ENCODE data around the gene SDK1. TPM values are rescaled to one million over a fixed set of nuclear protein-coding genes. Genes with fewer than 3 reads are reported as not detected.
A peak's percentile ranks its signal among the peaks of the same experiment; 100 is the strongest.

Gene SDK1
- total RNA-seq, 1 donor from 2014 or later: 10.9 TPM

DNA sequence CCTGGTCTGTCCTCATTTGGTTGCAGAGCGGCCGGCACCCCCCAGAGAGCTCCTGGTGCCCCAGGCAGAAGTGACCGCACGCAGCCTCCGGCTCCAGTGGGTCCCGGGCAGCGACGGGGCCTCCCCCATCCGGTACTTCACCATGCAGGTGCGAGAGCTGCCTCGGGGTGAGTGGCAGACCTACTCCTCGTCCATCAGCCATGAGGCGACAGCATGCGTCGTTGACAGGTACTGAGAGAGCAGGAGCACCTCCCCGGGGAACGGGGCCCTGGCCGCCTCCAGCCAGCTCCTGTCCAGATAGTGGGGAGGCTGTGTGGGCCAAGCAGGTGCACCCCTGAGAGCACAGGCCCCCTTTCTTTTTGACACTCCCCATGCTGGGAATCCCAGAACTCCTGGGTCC is 848.2 kb downstream of the SDK1 start:
- TF ChIP-seq, protein P1, sequence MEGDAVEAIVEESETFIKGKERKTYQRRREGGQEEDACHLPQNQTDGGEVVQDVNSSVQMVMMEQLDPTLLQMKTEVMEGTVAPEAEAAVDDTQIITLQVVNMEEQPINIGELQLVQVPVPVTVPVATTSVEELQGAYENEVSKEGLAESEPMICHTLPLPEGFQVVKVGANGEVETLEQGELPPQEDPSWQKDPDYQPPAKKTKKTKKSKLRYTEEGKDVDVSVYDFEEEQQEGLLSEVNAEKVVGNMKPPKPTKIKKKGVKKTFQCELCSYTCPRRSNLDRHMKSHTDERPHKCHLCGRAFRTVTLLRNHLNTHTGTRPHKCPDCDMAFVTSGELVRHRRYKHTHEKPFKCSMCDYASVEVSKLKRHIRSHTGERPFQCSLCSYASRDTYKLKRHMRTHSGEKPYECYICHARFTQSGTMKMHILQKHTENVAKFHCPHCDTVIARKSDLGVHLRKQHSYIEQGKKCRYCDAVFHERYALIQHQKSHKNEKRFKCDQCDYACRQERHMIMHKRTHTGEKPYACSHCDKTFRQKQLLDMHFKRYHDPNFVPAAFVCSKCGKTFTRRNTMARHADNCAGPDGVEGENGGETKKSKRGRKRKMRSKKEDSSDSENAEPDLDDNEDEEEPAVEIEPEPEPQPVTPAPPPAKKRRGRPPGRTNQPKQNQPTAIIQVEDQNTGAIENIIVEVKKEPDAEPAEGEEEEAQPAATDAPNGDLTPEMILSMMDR (IDR thresholded peaks at IDR 0.05): no peak
- no peaks in the 10 kb centered on the region for H3K9me3 Mint-ChIP-seq (ENCODE audit: low read depth)
- peaks cover 4% of the 10 kb centered on the region for H3K36me3 Mint-ChIP-seq (ENCODE audit: low read depth)
- peaks cover 6% of the 10 kb centered on the region for H3K27me3 Mint-ChIP-seq (ENCODE audit: low read depth)
- no peak overlapping the region for H3K27ac Mint-ChIP-seq (ENCODE audit: unreplicated experiment)
- no peak overlapping the region for H3K4me3 Mint-ChIP-seq (ENCODE audit: unreplicated experiment)
- DNase-seq (ENCODE audit: low spot score): peak; percentile 91
- peaks cover 10% of the 10 kb centered on the region for H3K4me1 Mint-ChIP-seq (ENCODE audit: low read depth)

DNA sequence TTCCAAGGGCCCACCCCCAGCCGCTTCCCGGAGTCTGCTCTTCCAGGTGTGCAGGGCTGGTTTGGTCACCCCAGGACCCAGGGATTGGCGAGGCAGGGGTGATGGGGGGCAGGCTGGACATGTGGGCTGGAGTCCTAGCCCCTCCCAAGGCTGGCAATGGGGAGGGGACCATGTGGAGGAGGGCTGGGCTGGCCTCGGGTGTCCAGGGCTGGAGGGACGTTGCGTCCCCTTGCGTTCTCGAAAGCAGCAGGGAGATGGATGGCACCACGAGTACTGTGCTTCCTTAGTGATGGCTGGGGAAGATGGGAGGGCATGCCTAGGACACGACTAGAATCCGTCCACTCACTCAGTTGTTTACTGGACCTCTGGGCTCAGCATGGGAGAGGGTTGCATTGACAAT is 848.6 kb downstream of the SDK1 start:
- DNase-seq (ENCODE audit: low spot score): peak; percentile 76
- Mint-ChIP-seq H3K9me3 (ENCODE audit: low read depth) (no peaks in the 10 kb centered on the region), H3K36me3 (ENCODE audit: low read depth) (peaks cover 4% of the 10 kb centered on the region), H3K27me3 (ENCODE audit: low read depth) (peaks cover 3% of the 10 kb centered on the region), H3K4me1 (ENCODE audit: low read depth) (peaks cover 6% of the 10 kb centered on the region), H3K4me3 (ENCODE audit: unreplicated experiment) (no peak overlapping the region), H3K27ac (ENCODE audit: unreplicated experiment) (no peak overlapping the region)
- TF ChIP-seq, protein P1 (IDR thresholded peaks at IDR 0.05): no peak

DNA sequence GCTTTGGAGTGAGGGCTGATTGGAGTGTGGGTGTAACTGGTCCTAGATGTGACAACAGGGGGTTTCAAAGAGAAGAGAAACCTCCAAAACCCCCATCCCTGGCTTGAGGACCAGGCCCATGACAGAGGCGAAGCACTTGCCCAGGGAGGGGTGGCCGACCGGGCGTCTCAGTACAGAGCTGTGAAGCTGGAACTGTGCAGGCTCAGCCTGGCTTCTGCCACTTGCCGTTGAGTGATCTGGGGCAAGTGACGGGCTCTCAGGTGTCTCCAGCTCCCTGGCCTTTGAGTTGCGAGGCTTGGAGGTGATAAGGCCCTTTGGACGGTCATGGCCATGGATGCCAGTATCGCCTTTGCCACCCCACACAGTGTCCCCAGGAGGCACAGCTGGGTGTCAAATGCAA is 849.7 kb downstream of the SDK1 start:
- H3K27ac Mint-ChIP-seq (ENCODE audit: unreplicated experiment): no peak overlapping the region
- no peaks in the 10 kb centered on the region for H3K9me3 Mint-ChIP-seq (ENCODE audit: low read depth)
- H3K4me3 Mint-ChIP-seq (ENCODE audit: unreplicated experiment): no peak overlapping the region
- DNase-seq (ENCODE audit: low spot score): peak; percentile 87
- H3K36me3 Mint-ChIP-seq (ENCODE audit: low read depth): peaks cover 4% of the 10 kb centered on the region
- no peaks in the 10 kb centered on the region for H3K27me3 Mint-ChIP-seq (ENCODE audit: low read depth)
- H3K4me1 Mint-ChIP-seq (ENCODE audit: low read depth): no peaks in the 10 kb centered on the region
- TF ChIP-seq, protein P1 (IDR thresholded peaks at IDR 0.05): no peak

DNA sequence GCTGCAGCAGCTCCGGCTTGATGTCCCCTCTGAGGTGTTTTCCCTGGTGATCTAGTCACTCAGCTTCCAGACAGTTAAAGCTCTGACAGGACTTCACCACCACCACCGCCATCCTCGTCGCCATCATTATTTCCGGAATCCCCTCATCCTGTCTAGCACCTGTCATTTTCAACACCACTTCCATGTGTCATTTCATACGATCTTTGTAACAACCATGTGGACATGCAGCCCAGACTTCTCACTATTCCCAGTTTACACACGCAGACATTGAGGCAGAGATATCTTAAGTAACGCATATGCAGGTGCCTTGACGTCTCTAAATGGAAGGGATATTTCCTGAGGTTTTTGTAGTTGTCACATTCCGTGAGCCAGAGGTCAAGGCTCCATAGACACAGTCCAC is 850.5 kb downstream of the SDK1 start:
- no peak overlapping the region for H3K4me3 Mint-ChIP-seq (ENCODE audit: unreplicated experiment)
- H3K27me3 Mint-ChIP-seq (ENCODE audit: low read depth): no peaks in the 10 kb centered on the region
- no peaks in the 10 kb centered on the region for H3K9me3 Mint-ChIP-seq (ENCODE audit: low read depth)
- H3K27ac Mint-ChIP-seq (ENCODE audit: unreplicated experiment): no peak overlapping the region
- H3K36me3 Mint-ChIP-seq (ENCODE audit: low read depth): peaks cover 4% of the 10 kb centered on the region
- DNase-seq (ENCODE audit: low spot score): no peak
- no peaks in the 10 kb centered on the region for H3K4me1 Mint-ChIP-seq (ENCODE audit: low read depth)
- TF ChIP-seq, protein P1 (IDR thresholded peaks at IDR 0.05): no peak

DNA sequence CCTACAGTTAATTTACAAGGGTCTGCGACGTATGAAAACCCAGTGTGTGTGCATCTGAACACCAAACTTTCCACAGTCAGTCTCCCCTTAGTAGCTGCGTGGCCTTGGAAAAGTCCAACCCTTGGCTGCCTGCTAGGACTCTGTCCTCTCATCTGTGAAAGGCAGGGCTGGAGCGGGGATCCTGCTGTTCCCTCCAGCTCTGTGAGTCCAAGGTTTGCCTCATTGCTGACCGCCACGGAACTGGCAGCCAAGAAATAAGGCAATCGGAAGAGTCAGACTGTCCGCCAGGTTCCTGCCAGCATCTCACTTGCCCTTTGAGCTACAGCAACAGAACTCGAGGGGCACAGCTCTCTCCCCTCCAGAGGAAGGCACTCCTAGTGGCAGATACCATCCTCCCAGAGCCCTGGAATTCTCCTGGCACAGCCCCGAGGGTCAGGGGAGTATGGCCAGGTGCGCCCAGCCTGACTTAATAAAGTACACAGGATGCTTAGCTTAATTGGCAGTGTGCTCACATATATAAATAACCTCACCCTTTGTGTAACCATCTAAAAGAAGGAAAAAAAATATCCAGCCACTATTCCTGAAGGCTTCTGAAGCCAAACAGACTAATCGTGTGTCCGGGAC is 851.0 kb downstream of the SDK1 start:
- peaks cover 4% of the 10 kb centered on the region for H3K36me3 Mint-ChIP-seq (ENCODE audit: low read depth)
- DNase-seq (ENCODE audit: low spot score): peak; percentile 62
- H3K27ac Mint-ChIP-seq (ENCODE audit: unreplicated experiment): no peak overlapping the region
- TF ChIP-seq, protein P1 (IDR thresholded peaks at IDR 0.05): no peak
- no peaks in the 10 kb centered on the region for H3K4me1 Mint-ChIP-seq (ENCODE audit: low read depth)
- H3K9me3 Mint-ChIP-seq (ENCODE audit: low read depth): no peaks in the 10 kb centered on the region
- no peaks in the 10 kb centered on the region for H3K27me3 Mint-ChIP-seq (ENCODE audit: low read depth)
- H3K4me3 Mint-ChIP-seq (ENCODE audit: unreplicated experiment): no peak overlapping the region

Data from chondrocyte (in vitro differentiated cells).